Measurements from ENCODE around the gene FAM135A. TPM values are rescaled to one million over a fixed set of nuclear protein-coding genes. Genes with fewer than 3 reads are reported as not detected.

FAM135A gene
- total and polyA plus RNA-seq, 4 donors, result 2.7 to 15.6 (median 5.8) TPM

DNA sequence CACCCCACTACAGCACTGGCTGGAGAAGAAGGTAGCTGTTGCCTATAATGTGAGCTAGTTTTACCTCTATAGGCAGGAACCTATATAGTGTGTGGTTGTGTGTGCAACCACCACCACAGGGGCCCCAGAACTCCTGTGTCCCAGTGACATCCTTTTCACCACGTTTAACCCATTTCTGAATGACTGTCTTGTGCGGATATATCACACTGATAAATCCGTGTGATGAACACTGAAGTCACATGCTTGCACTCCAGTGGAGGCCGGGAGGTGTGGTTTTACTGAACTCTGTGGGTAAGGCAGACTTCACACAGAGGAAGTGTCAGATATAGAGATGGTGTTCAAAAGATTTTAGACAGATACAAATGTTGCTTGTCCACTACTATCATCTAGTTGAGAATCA, 185.9 kb downstream of the FAM135A start:
- DNase-seq (ENCODE audit: low spot score), result no peak
- Histone ChIP-seq H3K9ac (ENCODE audit: low read depth in 1 of 2, low read length in 2 of 2) (no peak overlapping the region), H3K36me3 (ENCODE audit: control insufficient read depth in 4 of 4, insufficient read depth in 3 of 4, low read depth in 1 of 4, low read length in 3 of 4) (no peaks in the 10 kb centered on the region), H3K27ac (ENCODE audit: low read depth in 1 of 2, low read length in 2 of 2) (no peak overlapping the region), H3K9me3 (ENCODE audit: control insufficient read depth in 4 of 4, low read length in 3 of 4) (peaks cover 0 to 1% (median under 1%) of the 10 kb centered on the region in 4 donors), H3K4me1 (ENCODE audit: control insufficient read depth in 4 of 4, insufficient read depth in 4 of 4, low read length in 3 of 4) (no peaks in the 10 kb centered on the region), H3K27me3 (ENCODE audit: control insufficient read depth in 4 of 4, insufficient read depth in 4 of 4, low read length in 3 of 4) (no peaks in the 10 kb centered on the region), H3K4me3 (ENCODE audit: low read depth in 1 of 3, low read length in 3 of 3) (no peak overlapping the region)
- WGBS, result 74% methylated on average over 4 of the region's 4 CpGs
- TF ChIP-seq NR2F2 (IDR thresholded peaks at IDR 0.05) (no peak), EGR1 (IDR thresholded peaks at IDR 0.05; ENCODE audit: low read depth in 2 of 2) (no peak), FOXA2 (IDR thresholded peaks at IDR 0.05) (no peak), RXRA (IDR thresholded peaks at IDR 0.05) (no peak), GABPA (IDR thresholded peaks at IDR 0.05 in 1 of 2, conservative IDR thresholded peaks at IDR 0.05 in 1 of 2) (no peak), JUND (IDR thresholded peaks at IDR 0.05) (no peak), MAX (IDR thresholded peaks at IDR 0.05) (no peak), HNF4G (IDR thresholded peaks at IDR 0.05) (no peak), RAD21 (IDR thresholded peaks at IDR 0.05) (no peak), TAF1 (conservative IDR thresholded peaks at IDR 0.05) (no peak), FOXA1 (IDR thresholded peaks at IDR 0.05) (no peak), YY1 (IDR thresholded peaks at IDR 0.05) (no peak)
- TF ChIP-seq, protein P1, sequence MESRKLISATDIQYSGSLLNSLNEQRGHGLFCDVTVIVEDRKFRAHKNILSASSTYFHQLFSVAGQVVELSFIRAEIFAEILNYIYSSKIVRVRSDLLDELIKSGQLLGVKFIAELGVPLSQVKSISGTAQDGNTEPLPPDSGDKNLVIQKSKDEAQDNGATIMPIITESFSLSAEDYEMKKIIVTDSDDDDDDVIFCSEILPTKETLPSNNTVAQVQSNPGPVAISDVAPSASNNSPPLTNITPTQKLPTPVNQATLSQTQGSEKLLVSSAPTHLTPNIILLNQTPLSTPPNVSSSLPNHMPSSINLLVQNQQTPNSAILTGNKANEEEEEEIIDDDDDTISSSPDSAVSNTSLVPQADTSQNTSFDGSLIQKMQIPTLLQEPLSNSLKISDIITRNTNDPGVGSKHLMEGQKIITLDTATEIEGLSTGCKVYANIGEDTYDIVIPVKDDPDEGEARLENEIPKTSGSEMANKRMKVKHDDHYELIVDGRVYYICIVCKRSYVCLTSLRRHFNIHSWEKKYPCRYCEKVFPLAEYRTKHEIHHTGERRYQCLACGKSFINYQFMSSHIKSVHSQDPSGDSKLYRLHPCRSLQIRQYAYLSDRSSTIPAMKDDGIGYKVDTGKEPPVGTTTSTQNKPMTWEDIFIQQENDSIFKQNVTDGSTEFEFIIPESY (IDR thresholded peaks at IDR 0.05), result no peak
- TF ChIP-seq, protein P2, sequence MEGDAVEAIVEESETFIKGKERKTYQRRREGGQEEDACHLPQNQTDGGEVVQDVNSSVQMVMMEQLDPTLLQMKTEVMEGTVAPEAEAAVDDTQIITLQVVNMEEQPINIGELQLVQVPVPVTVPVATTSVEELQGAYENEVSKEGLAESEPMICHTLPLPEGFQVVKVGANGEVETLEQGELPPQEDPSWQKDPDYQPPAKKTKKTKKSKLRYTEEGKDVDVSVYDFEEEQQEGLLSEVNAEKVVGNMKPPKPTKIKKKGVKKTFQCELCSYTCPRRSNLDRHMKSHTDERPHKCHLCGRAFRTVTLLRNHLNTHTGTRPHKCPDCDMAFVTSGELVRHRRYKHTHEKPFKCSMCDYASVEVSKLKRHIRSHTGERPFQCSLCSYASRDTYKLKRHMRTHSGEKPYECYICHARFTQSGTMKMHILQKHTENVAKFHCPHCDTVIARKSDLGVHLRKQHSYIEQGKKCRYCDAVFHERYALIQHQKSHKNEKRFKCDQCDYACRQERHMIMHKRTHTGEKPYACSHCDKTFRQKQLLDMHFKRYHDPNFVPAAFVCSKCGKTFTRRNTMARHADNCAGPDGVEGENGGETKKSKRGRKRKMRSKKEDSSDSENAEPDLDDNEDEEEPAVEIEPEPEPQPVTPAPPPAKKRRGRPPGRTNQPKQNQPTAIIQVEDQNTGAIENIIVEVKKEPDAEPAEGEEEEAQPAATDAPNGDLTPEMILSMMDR (IDR thresholded peaks at IDR 0.05; ENCODE audit: low read depth, low read length, missing input control), result no peak
- TF ChIP-seq, protein P3, sequence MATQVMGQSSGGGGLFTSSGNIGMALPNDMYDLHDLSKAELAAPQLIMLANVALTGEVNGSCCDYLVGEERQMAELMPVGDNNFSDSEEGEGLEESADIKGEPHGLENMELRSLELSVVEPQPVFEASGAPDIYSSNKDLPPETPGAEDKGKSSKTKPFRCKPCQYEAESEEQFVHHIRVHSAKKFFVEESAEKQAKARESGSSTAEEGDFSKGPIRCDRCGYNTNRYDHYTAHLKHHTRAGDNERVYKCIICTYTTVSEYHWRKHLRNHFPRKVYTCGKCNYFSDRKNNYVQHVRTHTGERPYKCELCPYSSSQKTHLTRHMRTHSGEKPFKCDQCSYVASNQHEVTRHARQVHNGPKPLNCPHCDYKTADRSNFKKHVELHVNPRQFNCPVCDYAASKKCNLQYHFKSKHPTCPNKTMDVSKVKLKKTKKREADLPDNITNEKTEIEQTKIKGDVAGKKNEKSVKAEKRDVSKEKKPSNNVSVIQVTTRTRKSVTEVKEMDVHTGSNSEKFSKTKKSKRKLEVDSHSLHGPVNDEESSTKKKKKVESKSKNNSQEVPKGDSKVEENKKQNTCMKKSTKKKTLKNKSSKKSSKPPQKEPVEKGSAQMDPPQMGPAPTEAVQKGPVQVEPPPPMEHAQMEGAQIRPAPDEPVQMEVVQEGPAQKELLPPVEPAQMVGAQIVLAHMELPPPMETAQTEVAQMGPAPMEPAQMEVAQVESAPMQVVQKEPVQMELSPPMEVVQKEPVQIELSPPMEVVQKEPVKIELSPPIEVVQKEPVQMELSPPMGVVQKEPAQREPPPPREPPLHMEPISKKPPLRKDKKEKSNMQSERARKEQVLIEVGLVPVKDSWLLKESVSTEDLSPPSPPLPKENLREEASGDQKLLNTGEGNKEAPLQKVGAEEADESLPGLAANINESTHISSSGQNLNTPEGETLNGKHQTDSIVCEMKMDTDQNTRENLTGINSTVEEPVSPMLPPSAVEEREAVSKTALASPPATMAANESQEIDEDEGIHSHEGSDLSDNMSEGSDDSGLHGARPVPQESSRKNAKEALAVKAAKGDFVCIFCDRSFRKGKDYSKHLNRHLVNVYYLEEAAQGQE (IDR thresholded peaks at IDR 0.05), result no peak

- WGBS, result 78% methylated on average over 3 of the region's 3 CpGs
- Histone ChIP-seq H3K9ac (ENCODE audit: low read depth in 1 of 2, low read length in 2 of 2) (no peak overlapping the region), H3K4me3 (ENCODE audit: low read depth in 1 of 3, low read length in 3 of 3) (no peak overlapping the region), H3K27me3 (ENCODE audit: control insufficient read depth in 4 of 4, insufficient read depth in 4 of 4, low read length in 3 of 4) (no peaks in the 10 kb centered on the region), H3K9me3 (ENCODE audit: control insufficient read depth in 4 of 4, low read length in 3 of 4) (peaks cover 0 to 2% (median under 1%) of the 10 kb centered on the region in 4 donors), H3K4me1 (ENCODE audit: control insufficient read depth in 4 of 4, insufficient read depth in 4 of 4, low read length in 3 of 4) (no peaks in the 10 kb centered on the region), H3K27ac (ENCODE audit: low read depth in 1 of 2, low read length in 2 of 2) (no peak overlapping the region), H3K36me3 (ENCODE audit: control insufficient read depth in 4 of 4, insufficient read depth in 3 of 4, low read depth in 1 of 4, low read length in 3 of 4) (no peaks in the 10 kb centered on the region)
- DNase-seq (ENCODE audit: low spot score), result no peak
- TF ChIP-seq RAD21 (IDR thresholded peaks at IDR 0.05) (no peak), TAF1 (conservative IDR thresholded peaks at IDR 0.05) (no peak), YY1 (IDR thresholded peaks at IDR 0.05) (no peak), MAX (IDR thresholded peaks at IDR 0.05) (no peak), HNF4A (conservative IDR thresholded peaks at IDR 0.05) (no peak), SP1 (IDR thresholded peaks at IDR 0.05) (no peak), HNF4G (IDR thresholded peaks at IDR 0.05) (no peak)
- TF ChIP-seq, protein P3 (IDR thresholded peaks at IDR 0.05), result no peak
- TF ChIP-seq, protein P2 (IDR thresholded peaks at IDR 0.05; ENCODE audit: low read depth, low read length, missing input control), result no peak
Measured at GRCh38 chr6:70601014-70601413, 187.7 kb downstream of the FAM135A start.

Data from liver (tissue), 9 donors.